ENCODE results near the gene PSME3. TPM values are rescaled to one million over a fixed set of nuclear protein-coding genes. Genes with fewer than 3 reads are reported as not detected.

The PSME3 gene
- total and polyA plus RNA-seq, 2 of the 13 experiments (the other 11 are each of a cell fraction or from before 2014, with no cell fraction given) = 66.3 to 135 TPM

DNA sequence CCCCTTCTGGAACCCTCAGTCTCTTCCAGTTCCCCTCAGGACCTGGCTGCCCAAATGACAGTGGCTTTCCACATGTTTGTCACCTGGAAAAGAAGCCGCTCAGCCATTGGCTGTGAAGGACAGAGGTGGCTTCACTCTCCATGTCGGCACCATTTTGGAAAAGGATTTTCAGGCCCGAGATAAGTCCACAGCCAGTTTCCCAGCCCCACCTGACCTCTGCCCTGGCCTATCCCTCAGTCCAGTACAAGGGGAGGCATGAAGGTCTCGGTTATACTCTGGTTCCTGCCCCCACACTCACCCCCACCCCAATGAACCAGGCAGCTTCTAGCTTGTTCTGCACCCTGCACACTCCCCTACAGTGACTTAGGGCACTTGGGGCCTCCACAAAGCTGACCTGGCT, 33.0 kb downstream of the PSME3 start (continued):
- TF ChIP-seq, protein P1, sequence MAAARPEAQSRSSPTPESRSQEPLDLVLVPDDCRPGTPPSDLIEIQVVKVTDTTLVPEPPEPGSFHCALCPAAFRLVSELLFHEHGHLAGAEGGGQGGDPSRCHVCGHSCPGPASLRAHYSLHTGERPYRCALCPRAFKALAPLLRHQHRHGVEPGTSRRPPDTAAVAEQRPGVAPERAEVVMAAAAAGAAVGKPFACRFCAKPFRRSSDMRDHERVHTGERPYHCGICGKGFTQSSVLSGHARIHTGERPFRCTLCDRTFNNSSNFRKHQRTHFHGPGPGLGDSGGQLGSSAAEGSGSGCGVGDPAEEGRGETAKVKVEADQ (CRISPR knock-in tag; IDR thresholded peaks at IDR 0.05; ENCODE audit: borderline replicate concordance) = 0 out of 2 replicates have a peak, but pooled peaks have one; percentile 28
- 0 out of 2 replicates have a peak, but pooled peaks have one; percentile 10 for TF ChIP-seq MXD4 (CRISPR knock-in tag; IDR thresholded peaks at IDR 0.05)
- TF ChIP-seq, protein P2, sequence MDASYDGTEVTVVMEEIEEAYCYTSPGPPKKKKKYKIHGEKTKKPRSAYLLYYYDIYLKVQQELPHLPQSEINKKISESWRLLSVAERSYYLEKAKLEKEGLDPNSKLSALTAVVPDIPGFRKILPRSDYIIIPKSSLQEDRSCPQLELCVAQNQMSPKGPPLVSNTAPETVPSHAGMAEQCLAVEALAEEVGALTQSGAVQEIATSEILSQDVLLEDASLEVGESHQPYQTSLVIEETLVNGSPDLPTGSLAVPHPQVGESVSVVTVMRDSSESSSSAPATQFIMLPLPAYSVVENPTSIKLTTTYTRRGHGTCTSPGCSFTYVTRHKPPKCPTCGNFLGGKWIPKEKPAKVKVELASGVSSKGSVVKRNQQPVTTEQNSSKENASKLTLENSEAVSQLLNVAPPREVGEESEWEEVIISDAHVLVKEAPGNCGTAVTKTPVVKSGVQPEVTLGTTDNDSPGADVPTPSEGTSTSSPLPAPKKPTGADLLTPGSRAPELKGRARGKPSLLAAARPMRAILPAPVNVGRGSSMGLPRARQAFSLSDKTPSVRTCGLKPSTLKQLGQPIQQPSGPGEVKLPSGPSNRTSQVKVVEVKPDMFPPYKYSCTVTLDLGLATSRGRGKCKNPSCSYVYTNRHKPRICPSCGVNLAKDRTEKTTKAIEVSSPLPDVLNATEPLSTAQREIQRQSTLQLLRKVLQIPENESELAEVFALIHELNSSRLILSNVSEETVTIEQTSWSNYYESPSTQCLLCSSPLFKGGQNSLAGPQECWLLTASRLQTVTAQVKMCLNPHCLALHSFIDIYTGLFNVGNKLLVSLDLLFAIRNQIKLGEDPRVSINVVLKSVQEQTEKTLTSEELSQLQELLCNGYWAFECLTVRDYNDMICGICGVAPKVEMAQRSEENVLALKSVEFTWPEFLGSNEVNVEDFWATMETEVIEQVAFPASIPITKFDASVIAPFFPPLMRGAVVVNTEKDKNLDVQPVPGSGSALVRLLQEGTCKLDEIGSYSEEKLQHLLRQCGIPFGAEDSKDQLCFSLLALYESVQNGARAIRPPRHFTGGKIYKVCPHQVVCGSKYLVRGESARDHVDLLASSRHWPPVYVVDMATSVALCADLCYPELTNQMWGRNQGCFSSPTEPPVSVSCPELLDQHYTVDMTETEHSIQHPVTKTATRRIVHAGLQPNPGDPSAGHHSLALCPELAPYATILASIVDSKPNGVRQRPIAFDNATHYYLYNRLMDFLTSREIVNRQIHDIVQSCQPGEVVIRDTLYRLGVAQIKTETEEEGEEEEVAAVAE (CRISPR knock-in tag; IDR thresholded peaks at IDR 0.05; ENCODE audit: borderline replicate concordance) = no peak
- peak; percentile 81; the same call in 1 of the 2 replicates for TF ChIP-seq ZNF598 (CRISPR knock-in tag; IDR thresholded peaks at IDR 0.05; ENCODE audit: borderline replicate concordance)
- TF ChIP-seq NCOA2 (CRISPR knock-in tag; IDR thresholded peaks at IDR 0.05) = no peak
- TF ChIP-seq, protein P3, sequence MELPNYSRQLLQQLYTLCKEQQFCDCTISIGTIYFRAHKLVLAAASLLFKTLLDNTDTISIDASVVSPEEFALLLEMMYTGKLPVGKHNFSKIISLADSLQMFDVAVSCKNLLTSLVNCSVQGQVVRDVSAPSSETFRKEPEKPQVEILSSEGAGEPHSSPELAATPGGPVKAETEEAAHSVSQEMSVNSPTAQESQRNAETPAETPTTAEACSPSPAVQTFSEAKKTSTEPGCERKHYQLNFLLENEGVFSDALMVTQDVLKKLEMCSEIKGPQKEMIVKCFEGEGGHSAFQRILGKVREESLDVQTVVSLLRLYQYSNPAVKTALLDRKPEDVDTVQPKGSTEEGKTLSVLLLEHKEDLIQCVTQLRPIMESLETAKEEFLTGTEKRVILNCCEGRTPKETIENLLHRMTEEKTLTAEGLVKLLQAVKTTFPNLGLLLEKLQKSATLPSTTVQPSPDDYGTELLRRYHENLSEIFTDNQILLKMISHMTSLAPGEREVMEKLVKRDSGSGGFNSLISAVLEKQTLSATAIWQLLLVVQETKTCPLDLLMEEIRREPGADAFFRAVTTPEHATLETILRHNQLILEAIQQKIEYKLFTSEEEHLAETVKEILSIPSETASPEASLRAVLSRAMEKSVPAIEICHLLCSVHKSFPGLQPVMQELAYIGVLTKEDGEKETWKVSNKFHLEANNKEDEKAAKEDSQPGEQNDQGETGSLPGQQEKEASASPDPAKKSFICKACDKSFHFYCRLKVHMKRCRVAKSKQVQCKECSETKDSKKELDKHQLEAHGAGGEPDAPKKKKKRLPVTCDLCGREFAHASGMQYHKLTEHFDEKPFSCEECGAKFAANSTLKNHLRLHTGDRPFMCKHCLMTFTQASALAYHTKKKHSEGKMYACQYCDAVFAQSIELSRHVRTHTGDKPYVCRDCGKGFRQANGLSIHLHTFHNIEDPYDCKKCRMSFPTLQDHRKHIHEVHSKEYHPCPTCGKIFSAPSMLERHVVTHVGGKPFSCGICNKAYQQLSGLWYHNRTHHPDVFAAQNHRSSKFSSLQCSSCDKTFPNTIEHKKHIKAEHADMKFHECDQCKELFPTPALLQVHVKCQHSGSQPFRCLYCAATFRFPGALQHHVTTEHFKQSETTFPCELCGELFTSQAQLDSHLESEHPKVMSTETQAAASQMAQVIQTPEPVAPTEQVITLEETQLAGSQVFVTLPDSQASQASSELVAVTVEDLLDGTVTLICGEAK (IDR thresholded peaks at IDR 0.05) = no peak
- TF ChIP-seq, protein P3 (CRISPR knock-in tag; IDR thresholded peaks at IDR 0.05) = no peak
- TF ChIP-seq MYC (CRISPR knock-in tag; IDR thresholded peaks at IDR 0.05; ENCODE audit: borderline replicate concordance) = 0 out of 2 replicates have a peak, but pooled peaks have one; percentile 2

All from HepG2 (cell line).